ENCODE results near the gene GNB3.
A peak's percentile ranks its signal among the peaks of the same experiment; 100 is the strongest.

GNB3 gene

GRCh38 chr12:6820166-6820565 lies 20.6 kb upstream of the GNB3 start:
- TF ChIP-seq RARB (CRISPR knock-in tag; IDR thresholded peaks at IDR 0.05) (no peak), ZFP3 (CRISPR knock-in tag; IDR thresholded peaks at IDR 0.05) (no peak), CSRNP3 (CRISPR knock-in tag; IDR thresholded peaks at IDR 0.05) (no peak), POU6F1 (CRISPR knock-in tag; IDR thresholded peaks at IDR 0.05; ENCODE audit: borderline replicate concordance, low read depth) (no peak), OSR1 (CRISPR knock-in tag; IDR thresholded peaks at IDR 0.05) (no peak), ZNF70 (CRISPR knock-in tag; IDR thresholded peaks at IDR 0.05) (no peak), CREB5 (CRISPR knock-in tag; IDR thresholded peaks at IDR 0.05; ENCODE audit: low read depth) (no peak)
- ATAC-seq: no peak

- TF ChIP-seq ISL1 (CRISPR knock-in tag; IDR thresholded peaks at IDR 0.05): no peak
- TF ChIP-seq ZNF565 (CRISPR knock-in tag; conservative IDR thresholded peaks at IDR 0.05; ENCODE audit: low read depth): no peak
- no peak for TF ChIP-seq TSHZ2 (CRISPR knock-in tag; IDR thresholded peaks at IDR 0.05)
- no peak for TF ChIP-seq GLIS3 (CRISPR knock-in tag; IDR thresholded peaks at IDR 0.05)
- no peak for TF ChIP-seq RARB (CRISPR knock-in tag; IDR thresholded peaks at IDR 0.05)
- TF ChIP-seq CSDC2 (CRISPR knock-in tag; IDR thresholded peaks at IDR 0.05): no peak
- no peak for TF ChIP-seq POU6F1 (CRISPR knock-in tag; IDR thresholded peaks at IDR 0.05; ENCODE audit: borderline replicate concordance, low read depth)
- no peak for TF ChIP-seq CREB5 (CRISPR knock-in tag; IDR thresholded peaks at IDR 0.05; ENCODE audit: low read depth)
- no peak for TF ChIP-seq ZFP30 (CRISPR knock-in tag; IDR thresholded peaks at IDR 0.05)
- TF ChIP-seq SNAI2 (CRISPR knock-in tag; IDR thresholded peaks at IDR 0.05): no peak
- no peak for TF ChIP-seq ZFP3 (CRISPR knock-in tag; IDR thresholded peaks at IDR 0.05)
- no peak for TF ChIP-seq ESRRG (CRISPR knock-in tag; IDR thresholded peaks at IDR 0.05)
- TF ChIP-seq TOX (CRISPR knock-in tag; IDR thresholded peaks at IDR 0.05; ENCODE audit: borderline replicate concordance): no peak
- peak; percentile 66 for ATAC-seq
Observed at GRCh38 chr12:6821591-6822425, 18.9 kb upstream of the GNB3 start, which contains the start of gene GPR162. TSS of gene GPR162 (plus strand) at chr12:6821821. CDS start at chr12:6823899, 2,078 bp downstream.

- no peak for ATAC-seq
- no peak for TF ChIP-seq RARB (CRISPR knock-in tag; IDR thresholded peaks at IDR 0.05)
- TF ChIP-seq OSR1 (CRISPR knock-in tag; IDR thresholded peaks at IDR 0.05): no peak
- no peak for TF ChIP-seq SNAI2 (CRISPR knock-in tag; IDR thresholded peaks at IDR 0.05)
- TF ChIP-seq PATZ1 (CRISPR knock-in tag; IDR thresholded peaks at IDR 0.05; ENCODE audit: borderline replicate concordance): no peak
- TF ChIP-seq GLIS3 (CRISPR knock-in tag; IDR thresholded peaks at IDR 0.05): no peak
- TF ChIP-seq ESRRG (CRISPR knock-in tag; IDR thresholded peaks at IDR 0.05): no peak
- TF ChIP-seq ZNF565 (CRISPR knock-in tag; conservative IDR thresholded peaks at IDR 0.05; ENCODE audit: low read depth): no peak
- TF ChIP-seq ZNF70 (CRISPR knock-in tag; IDR thresholded peaks at IDR 0.05): no peak
- TF ChIP-seq ISL1 (CRISPR knock-in tag; IDR thresholded peaks at IDR 0.05): no peak
- TF ChIP-seq POU6F1 (CRISPR knock-in tag; IDR thresholded peaks at IDR 0.05; ENCODE audit: borderline replicate concordance, low read depth): no peak
- TF ChIP-seq PPARA (CRISPR knock-in tag; IDR thresholded peaks at IDR 0.05; ENCODE audit: borderline replicate concordance): no peak
- TF ChIP-seq ZFP30 (CRISPR knock-in tag; IDR thresholded peaks at IDR 0.05): no peak
Observed at GRCh38 chr12:6822426-6823135, 18.1 kb upstream of the GNB3 start.

All from SK-N-SH treated with all-trans-retinoic acid at 6 μM for 48 hours (cell line).